Muscle of back (tissue), 13 donors: ENCODE results near the gene RTL9. TPM values are rescaled to one million over a fixed set of nuclear protein-coding genes. Genes with fewer than 3 reads are reported as not detected.
"Not testable (repeated sequence)": the region's sequence is repeated elsewhere in the genome, so short reads cannot be mapped to it uniquely, and the experiment has no call there.

Experiments used
- DNase-seq, 3 donors: peaks; one replicate each; pipeline versions ENCODE4 v3.0.0 to v3.0.0-alpha.2; 2013
- long read RNA-seq, 9 donors: transcript quantifications; one replicate each; lab custom pipeline, GENCODE V29; 2026
- polyA plus RNA-seq, 10 donors: library from polyadenylated mRNA; unstranded; fragments of 120-200 nt; gene quantifications; one replicate each; pipeline ENCODE4 v1.2.1, GENCODE V29; 2013; ENCODE audit not compliant: insufficient read length in 10 of 10

The RTL9 gene
- polyA plus RNA-seq: 1 to 10 TPM; 1.2 to 2.7 (median 2.1) TPM
- long read RNA-seq, donor 1: 0 reads
- long read RNA-seq, donor 2: 0 reads
- long read RNA-seq, donor 3: 0 reads
- long read RNA-seq, donor 4: 0 reads
- long read RNA-seq, donor 5: 0 reads
- long read RNA-seq, donor 6: 0 reads
- long read RNA-seq, donor 7, full-length matches to known transcripts: 1 of 1 reads
- long read RNA-seq, donor 7, partial matches to known transcripts: 0 of 1 reads
- long read RNA-seq, donor 7, other reads (novel, unspliced or antisense): 0 of 1 reads
- long read RNA-seq, donor 8: 0 reads
- long read RNA-seq, donor 9: 0 reads

GRCh38 chrX:110358548-110358947, at the start of gene RTL9:
Gene RTL9 (plus strand): TSS chrX:110358848. CDS start chrX:110450618, 91,770 bp downstream.
- DNase-seq: no peak

GRCh38 chrX:110310000-110310790, 48.5 kb upstream of the RTL9 start:
- no peak for DNase-seq

DNA sequence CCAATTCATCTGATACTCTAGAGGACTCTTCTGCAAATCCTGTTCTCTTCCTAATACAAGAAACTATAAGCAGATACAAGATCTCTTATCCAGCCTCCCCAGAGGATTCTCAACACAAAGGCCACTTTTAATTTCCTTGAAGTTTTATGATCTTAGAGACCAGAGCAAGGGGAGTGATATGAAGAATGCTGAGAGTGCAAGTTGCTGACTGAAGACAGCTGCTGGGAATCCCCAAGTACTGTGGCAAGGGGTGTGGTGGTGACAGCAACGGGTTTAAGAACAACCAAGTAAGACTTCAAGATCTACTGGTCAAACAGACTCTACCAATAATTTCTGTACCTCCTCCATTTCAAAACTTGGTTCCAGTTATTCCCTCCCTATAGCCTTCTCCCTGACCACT, 47.8 kb upstream of the RTL9 start:
- DNase-seq: no peak

DNA sequence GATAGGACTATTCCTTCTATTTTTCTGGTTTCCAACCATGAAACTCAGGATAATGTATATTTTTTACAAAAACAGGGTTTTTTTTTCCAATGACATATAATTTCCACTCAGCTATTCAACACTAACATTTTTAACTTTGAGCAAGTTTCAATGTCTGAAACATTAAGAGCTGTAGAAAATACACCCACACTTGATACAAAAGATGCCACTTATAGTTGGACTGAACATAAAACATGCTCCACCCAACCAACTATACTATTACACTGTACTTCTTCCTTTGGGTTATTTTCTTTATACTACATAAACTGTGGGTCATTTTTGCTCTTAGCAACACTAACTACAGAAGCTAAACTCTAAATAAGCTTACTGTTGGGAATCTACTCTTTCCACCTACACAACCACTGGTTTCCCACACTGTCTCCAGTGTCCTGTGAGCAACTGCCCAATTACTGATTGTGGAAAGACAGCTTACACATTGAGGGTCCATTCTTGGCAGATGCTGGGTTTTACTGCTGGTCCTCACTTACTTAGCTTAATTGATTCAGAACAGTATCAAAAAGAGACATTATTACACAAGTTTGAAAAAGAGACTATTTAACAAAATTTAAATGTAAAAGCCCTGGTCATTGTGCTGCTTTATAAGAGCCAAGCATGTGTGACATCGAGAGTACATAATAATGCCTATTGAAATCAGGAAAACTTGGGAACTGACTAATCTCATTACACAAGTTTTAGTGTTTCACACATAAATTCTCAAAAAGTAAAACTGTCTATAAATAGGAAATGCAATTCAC, 47.0 kb upstream of the RTL9 start:
- DNase-seq: no peak

GRCh38 chrX:110315551-110315950, 43.1 kb upstream of the RTL9 start:
- no peak for DNase-seq

DNA sequence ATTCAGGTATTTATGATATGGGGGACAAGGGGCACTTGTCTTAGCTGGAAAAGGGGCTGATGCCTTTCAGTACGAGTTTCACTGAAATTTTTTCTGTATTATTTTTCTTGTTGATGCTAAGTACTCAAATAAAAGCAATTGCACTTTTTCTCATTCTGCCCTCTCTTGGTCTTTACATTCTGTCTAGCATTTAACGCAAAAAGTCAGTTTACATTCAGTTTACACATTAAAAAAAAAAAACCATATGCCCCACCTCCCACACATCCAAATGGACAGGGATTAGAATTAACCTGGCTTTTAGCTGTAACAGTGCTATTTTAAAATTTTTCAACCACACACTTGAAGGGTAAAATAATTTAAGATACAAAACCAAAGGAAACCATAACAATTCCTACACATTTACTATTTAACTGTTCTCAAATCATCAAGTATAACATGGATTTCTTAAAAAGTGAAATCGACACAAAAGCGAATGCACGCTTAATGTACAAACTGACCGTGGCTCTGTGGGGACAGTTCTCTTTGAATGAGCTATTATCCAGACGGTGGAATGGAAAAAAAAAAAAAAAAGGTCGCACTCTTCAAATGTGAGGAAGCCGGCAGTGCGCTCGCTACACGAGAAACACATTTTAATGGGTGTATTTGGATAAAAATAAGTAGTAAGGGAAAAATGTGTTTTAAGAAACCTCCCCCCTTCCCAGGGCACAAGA, 42.1 kb upstream of the RTL9 start:
- peak in 2 of 3 donors; percentile 28 to 53 for DNase-seq

- DNase-seq: peak in 1 of 3 donors; percentile 64
These were observed 41.4 kb upstream of the RTL9 start for GRCh38 chrX:110317061-110317819.

- peak; percentile 79 to 92 (median 87) for DNase-seq
These were observed 40.6 kb upstream of the RTL9 start, which contains the start of gene AMMECR1 for GRCh38 chrX:110317820-110318663. Gene AMMECR1 (minus strand): TSS chrX:110318085. CDS start chrX:110318071, 14 bp downstream.

DNA sequence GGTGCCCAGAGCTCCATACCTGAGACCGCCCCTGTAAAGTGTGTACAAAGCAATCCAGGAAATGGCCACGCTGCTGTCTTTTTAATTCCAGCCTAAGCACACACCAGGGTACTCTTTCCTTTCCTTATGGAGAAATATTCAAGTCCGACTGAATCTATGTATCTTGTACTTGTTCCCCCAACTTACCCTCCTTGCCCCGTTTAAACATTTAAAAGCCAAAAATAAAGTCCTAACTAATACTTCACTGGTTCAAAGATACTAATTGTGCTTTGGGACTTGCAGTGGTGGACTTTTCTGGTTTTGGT, 40.0 kb upstream of the RTL9 start:
- no peak for DNase-seq

DNA sequence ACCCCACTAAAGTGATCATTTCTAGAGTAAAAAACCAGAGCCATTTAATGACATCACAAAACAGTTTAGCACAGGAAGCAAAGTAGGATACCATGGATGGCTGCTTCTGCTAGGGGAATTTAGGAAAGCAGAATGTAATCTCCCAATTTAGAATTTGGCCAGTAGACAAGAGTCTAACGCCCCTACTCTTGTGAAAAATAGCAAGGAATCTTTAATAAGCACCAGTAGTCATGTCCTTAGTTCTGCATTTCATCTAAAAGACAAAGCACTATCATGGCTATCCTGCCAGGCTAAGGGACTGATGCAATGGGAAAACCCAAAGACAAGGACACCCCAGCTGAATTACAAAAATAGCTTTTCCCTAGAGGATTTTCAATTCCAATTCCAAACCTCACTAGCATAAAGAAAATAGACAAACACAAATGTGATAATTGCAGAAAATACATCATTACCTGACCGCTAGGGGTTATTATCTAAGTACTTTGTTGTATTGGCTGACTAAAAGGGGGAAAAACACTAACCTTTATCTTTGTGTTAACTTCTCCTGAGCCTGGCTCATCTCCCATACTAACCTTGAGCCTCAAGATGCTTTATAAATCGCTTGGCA, 38.2 kb upstream of the RTL9 start:
- DNase-seq: no peak

DNA sequence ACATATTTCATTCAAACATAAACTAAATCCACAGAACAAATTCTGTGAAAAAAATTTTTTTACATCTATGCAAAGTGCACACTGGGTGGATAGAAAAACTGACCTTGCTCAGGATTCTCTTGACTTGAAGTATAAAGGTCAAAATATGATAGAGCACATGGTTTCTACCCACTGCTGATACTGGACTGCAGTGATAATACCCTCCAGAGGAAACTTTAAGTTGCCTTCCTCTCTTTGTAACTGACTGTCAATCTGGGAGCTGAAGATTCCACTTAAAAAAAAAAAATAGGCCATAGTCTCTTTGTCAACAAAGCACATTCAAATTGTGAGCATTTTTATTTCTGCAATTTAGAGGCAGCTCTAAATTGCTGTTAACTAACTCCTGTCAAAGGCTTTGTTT, 37.6 kb upstream of the RTL9 start:
- no peak for DNase-seq

DNA sequence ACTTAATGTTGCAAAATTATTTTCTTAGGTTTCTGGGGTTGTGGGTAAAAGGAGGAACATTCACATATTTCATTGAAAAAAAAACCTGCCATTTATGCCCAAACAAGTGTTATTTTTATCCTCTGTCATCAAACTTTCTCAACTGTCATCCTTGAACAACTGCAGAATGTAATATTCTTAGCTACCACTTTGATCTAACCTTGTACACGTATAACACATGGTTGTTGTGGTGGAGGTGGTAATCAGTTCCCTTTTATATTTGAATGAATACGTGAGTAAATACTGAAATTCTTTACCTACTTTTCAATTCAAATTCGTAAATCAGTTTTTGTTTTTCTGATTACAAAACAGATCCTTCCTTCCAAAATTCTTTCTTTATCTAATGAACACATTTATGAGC, 37.0 kb upstream of the RTL9 start:
- no peak for DNase-seq

DNA sequence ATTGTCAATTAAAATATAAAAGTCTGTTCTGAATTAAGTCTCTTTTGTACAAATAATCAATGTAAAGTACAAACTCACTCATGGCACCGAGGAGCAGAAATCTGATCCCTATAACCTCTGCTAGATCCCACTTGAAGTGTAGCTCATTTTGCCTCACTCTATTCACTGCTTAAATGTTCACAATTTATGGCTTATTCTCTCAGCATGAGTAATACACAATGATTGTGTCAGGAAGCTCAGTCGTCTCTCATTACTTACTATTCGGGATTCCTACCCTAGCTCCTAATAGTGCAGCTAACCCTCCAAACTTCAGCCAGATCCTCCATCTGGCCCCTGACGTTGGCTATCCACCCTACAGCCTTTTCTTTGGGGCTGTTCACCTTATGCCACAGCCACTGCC, 36.0 kb upstream of the RTL9 start:
- no peak for DNase-seq

DNA sequence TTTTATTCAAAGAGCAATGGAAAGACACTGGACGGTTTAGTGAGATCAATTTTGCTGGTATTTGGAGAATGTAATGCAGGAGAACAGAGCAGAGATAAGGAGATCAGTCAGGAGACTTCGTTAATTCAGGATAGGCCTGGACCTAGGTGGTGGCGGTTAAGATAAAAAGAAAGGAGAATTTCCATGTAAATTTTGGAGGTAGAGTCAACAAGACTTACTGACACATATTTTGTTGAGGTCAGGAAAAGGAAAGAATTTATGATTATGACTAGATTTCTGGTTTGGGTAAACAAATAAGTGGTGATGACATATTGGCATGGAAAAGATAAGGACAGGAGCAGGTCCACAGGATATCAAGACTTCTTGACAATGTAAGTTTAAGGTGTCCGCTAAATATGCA, 31.9 kb upstream of the RTL9 start:
- no peak for DNase-seq

GRCh38 chrX:110327336-110327735, 31.3 kb upstream of the RTL9 start:
- no peak for DNase-seq

DNA sequence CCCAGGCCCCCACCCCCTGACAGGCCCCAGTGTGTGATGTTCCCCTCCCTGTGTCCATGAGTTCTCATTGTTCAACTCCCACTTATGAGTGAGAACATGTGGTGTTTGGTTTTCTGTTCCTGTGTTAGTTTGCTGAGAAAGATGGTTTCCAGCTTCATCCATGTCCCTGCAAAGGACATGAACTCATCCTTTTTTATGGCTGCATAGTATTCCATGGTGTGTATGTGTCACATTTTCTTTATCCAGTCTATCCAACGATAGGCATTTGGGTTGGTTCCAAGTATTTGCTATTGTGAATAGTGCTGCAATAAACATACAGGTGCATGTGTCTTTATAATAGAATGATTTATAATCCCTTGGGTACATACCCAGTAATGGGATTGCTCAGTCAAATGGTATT, 30.0 kb upstream of the RTL9 start:
- not testable (repeated sequence) for DNase-seq

DNA sequence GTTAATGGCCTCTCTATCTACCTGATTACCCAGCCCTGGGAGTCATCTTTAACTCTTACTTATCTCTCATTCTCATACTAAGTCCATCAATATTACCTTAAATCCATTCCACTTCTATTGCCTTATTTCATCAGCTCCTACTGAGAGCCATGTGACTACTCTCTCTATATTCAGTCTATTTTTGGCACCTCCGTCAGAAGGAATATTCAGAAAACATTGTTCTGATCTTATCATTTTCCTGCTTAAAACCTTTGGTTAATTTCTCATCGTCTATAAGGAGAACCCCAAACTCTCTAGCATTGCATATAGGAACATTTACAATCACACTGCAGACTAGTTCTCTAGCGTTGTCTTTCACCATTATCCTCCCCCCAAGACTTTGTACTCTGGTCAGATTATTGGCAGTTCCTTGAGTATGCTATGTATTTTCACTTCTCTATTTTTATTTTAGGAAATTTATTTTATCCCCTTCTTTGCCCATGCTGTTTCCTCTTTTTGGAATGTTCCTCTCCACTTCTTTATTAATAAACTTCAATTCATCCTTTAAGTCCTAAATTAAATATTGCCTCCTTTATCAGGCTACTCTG, 27.1 kb upstream of the RTL9 start:
- DNase-seq: no peak

- not testable (repeated sequence) for DNase-seq
These were observed 25.2 kb upstream of the RTL9 start for GRCh38 chrX:110333458-110333857.

- DNase-seq: no peak
These were observed 19.7 kb upstream of the RTL9 start for GRCh38 chrX:110338935-110339334.
